GM19193 (cell line): ENCODE results near the gene PTPRK.

Source experiments
- POLR2A ChIP-seq: IDR thresholded peaks from 4 replicates; pipeline ENCODE4 v1.6.1; 2011; ENCODE audit not compliant: insufficient read depth, insufficient read length; ENCODE audit errors: extremely low read depth

The PTPRK gene

GRCh38 chr6:128403618-128404444 lies 116.6 kb downstream of the PTPRK start:
- TF ChIP-seq POLR2A = no peak

DNA sequence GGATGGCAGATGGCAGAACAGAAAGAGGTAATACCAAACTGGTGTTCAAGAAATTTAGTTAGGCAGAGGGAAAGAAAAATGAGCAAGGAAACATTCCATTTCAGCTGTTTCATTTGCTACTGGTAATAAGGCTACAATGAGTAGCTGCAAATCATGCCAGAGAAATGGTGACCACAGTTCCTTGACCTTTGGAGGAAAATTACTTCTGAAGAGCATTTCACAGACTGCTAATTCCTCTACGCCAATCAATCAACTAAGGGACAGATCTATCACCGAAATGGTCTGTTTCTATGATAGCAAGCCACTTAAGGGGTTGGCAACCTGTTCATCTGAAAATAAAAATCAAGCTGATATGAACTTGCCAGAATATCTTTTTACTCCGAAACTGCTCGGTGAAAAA lies 119.5 kb downstream of the PTPRK start:
- TF ChIP-seq POLR2A = no peak

DNA sequence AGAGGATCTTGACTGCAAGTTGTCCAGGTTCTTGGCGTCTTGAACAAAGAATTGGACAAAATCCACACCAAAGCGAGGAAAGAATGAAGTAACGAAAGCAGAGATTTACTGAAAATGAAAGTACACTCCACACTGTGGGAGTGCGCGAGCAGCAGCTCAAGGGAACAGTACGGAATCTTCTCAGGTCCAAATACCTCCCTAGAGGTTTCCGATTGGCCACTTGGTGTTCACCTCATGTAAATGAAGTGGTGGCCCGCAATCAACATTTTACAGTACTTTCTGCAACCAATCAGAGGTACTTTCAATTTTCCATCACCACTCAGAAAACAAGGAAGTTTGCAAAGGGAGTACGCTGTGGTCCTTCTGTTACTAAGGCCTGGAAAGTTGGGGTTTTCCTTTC lies 122.4 kb downstream of the PTPRK start:
- no peak for TF ChIP-seq POLR2A

DNA sequence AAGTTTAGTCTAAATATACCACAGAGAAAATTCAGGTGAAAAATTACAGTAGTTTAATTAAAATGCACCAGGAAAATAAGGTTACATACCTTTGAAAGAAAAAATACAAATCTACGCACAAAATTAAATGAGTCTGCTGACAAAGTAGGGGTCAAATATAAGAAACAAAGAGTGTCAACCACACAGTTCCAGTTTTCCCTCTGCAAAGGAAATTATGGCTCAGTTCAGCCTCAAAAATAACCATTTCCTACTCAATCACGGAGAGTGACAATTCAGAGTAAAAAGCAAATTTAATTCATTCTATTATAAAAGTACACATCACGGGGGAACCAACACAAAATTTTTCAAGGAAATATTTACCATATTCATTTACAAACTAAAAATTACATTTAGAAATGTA lies 124.8 kb downstream of the PTPRK start:
- no peak for TF ChIP-seq POLR2A

DNA sequence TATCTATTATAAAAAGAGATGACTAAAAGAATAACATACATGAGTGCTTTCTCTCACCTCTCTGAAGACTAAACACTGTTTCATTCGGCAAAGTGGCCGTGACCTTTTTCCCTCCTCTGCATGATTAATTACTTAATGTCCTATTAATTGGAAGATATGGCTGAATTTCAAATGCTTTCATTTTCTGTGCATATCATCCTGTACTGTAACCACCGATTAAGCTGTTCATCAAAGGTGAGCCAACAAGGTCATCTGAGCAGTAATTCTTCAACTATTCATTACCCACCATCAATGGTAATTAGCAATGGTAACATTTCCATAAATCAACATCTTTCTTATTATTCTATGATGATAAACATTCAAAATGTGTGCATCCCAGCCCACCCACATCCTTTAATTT lies 125.2 kb downstream of the PTPRK start:
- TF ChIP-seq POLR2A = no peak

GRCh38 chr6:128394167-128394566 lies 126.2 kb downstream of the PTPRK start:
- no peak for TF ChIP-seq POLR2A

- no peak for TF ChIP-seq POLR2A
These were observed 130.4 kb downstream of the PTPRK start for GRCh38 chr6:128389820-128390534.

DNA sequence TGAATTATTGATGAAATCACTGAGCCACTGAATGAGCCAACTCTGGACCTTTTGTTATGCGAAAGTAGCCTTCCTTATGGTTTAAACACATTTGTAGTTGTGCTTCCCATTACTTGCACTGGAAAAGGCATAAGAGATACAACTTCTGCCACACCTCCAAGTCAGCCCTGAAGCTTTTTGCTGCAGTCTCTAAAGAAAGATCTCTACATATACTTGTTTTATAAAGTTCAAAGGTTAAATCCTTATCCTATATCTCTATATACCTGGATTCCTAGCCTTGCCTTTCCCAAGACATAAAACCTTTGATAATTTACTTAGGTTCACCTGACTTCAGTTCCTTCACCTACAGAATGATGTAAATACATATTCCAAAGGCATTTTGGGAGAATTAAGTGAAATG lies 132.0 kb downstream of the PTPRK start:
- no peak for TF ChIP-seq POLR2A

DNA sequence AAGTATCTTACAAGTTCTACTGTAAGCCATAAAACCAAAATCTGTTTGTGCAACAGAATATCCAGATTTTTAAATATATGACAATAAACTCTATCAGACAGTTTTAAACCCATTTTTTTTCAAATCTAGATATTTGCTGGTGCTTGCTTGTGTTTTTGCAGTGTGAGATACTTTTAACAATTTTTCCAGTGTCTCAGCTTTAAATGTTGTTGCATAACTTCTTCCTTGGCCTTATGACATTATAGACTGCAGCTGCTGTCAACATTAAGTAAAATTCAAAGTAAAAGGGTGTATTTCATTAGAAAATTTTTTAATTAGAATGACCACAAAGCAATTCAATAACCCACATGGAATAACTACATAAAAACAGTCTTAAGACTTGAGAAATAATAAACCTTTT lies 139.5 kb downstream of the PTPRK start:
- no peak for TF ChIP-seq POLR2A

- no peak for TF ChIP-seq POLR2A
These were observed 140.8 kb downstream of the PTPRK start for GRCh38 chr6:128379577-128379976.

DNA sequence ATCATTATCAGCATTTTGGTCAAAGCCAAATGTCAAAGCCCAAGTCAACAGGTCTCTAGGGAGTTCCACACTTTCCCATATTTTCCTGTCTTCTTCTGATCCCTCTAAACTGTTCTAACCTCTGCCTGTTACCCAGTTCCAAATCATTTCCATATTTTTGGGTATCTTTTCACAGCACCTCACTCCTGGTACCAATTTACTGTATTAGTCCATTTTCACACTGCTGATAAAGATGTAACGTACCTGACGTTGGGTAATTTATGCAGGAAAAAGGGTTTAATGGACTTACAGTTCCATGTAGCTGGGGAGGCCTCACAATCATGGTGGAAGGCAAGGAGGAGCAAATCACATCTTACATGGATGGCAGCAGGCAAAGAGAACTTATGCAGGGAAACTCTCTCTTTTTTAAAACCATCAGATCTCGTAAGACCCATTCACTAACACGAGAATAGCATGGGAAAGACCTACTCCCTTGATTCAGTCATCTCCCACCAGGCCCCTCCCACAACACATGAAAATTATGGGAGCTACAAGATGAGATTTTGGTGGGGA lies 143.4 kb downstream of the PTPRK start:
- TF ChIP-seq POLR2A = no peak

DNA sequence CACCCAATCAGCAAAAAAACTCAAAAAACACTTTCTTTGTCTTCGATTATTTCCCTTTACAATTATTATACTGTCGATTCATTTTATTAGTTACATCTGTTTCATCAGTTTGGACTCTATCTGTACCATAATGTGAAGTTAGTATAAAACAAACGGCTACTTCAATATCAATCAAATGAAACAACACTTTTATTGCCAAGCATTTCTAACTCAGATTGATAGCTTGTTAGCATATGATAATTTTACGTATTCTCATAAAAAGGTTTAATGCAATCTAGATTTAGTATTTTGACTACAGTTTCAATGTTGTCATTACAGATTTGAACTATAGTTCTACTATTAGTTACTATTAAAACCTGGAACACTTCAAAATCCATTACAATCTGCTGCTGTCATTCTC lies 149.3 kb downstream of the PTPRK start:
- no peak for TF ChIP-seq POLR2A

DNA sequence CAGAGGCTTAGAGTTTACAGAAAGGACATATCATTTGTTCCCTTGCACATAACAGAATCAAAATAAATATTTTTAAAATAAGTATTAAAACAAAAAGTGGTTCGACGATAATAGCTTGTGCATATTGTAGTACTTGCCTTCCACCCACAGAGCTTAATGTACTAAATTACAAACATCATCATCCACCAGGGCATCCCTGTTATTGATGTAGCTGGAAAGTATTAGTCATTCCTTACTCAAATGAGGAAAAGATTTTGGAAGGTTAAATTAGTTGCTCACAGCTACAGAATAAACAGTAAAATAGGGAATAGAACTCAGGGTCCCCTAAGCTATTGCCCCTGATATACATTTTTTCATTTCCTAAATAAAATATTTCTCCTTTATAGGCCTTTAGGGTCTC lies 150.3 kb downstream of the PTPRK start:
- TF ChIP-seq POLR2A = no peak

GRCh38 chr6:128368213-128368944 lies 152.0 kb downstream of the PTPRK start:
- TF ChIP-seq POLR2A = no peak

DNA sequence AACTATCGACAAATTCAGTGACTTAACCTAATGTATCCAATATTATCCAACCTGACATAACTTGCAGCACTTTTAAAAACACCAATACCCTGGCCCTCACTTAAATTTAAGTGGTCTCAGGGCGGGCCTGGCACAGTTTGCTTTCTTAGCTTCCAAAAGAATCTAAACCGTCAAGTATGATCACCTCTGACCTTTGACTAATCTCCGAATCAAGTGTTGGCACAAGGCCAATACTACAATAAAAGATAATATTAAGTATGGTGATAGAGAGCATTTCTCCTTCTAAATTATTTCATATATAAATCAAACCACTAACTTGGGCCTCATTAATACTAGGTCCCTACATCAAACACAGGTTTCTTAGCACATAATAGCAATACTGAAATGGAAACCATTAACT lies 153.0 kb downstream of the PTPRK start:
- no peak for TF ChIP-seq POLR2A
